Sigmoid colon (tissue), 7 donors: ENCODE measurements around the gene YIPF6. TPM values are rescaled to one million over a fixed set of nuclear protein-coding genes. Genes with fewer than 3 reads are reported as not detected.
"Not testable (repeated sequence)": the region's sequence is repeated elsewhere in the genome, so short reads cannot be mapped to it uniquely, and the experiment has no call there.

ENCODE experiments used
- DNase-seq: peaks from one replicate; pipeline ENCODE4 v3.0.0-alpha.2; 2019
- H3K27ac ChIP-seq, 4 donors: fragments of 200-600 bp; sonication (generic); one replicate each; pipeline ENCODE4 v1.5.1; 2016 to 2019; ENCODE audit warnings: mild to moderate bottlenecking in 1 of 4
- H3K27me3 ChIP-seq, 3 donors: fragments of 200-600 bp; sonication (generic); one replicate each; pipeline ENCODE4 v1.5.1; 2019; ENCODE audit warnings: mild to moderate bottlenecking in 1 of 3
- H3K36me3 ChIP-seq, 4 donors: fragments of 200-600 bp; sonication (generic); one replicate each; pipeline ENCODE4 v1.5.1; 2016 to 2019
- H3K4me1 ChIP-seq, 4 donors: fragments of 200-600 bp; sonication (generic); one replicate each; pipeline ENCODE4 v1.5.1; 2017 to 2019
- H3K4me3 ChIP-seq, 4 donors: fragments of 200-600 bp; sonication (generic); one replicate each; pipeline ENCODE4 v1.5.1; 2017 to 2019; ENCODE audit warnings: mild to moderate bottlenecking in 2 of 4, moderate library complexity in 1 of 4
- H3K9me3 ChIP-seq, 4 donors: fragments of 200-600 bp in 3 of 4; sonication (generic) in 3 of 4; one replicate each; pipeline versions ENCODE4 v1.5.1 to v1.6.1; 2013 to 2019
- CTCF ChIP-seq, 4 experiments: fragments of 450-650 bp in 3 of 4; fragments of 200-600 bp in 1 of 4; IDR thresholded peaks; one replicate each; pipeline ENCODE4 v1.5.1; 2016 to 2019; ENCODE audit warnings: antibody characterized with exemption in 4 of 4, mild to moderate bottlenecking in 3 of 4, moderate library complexity in 2 of 4
- EP300 ChIP-seq, 4 donors: sonication (generic); formaldehyde crosslinking; IDR thresholded peaks; one replicate each; pipeline ENCODE4 v1.6.1; 2017; ENCODE audit warnings: antibody characterized with exemption in 4 of 4
- POLR2A ChIP-seq, 2 donors: fragments of 450-650 bp; IDR thresholded peaks; one replicate each; pipeline ENCODE4 v1.6.1; 2016; ENCODE audit warnings: antibody characterized with exemption in 2 of 2, mild to moderate bottlenecking in 2 of 2, moderate library complexity in 2 of 2
- POLR2AphosphoS5 ChIP-seq, 4 donors: sonication (generic); formaldehyde crosslinking; IDR thresholded peaks; one replicate each; pipeline ENCODE4 v1.6.1; 2017; ENCODE audit warnings: antibody characterized with exemption in 4 of 4
- WGBS, 2 donors: extraction: QIAGEN DNeasy Blood & Tissue Kit; methylation state at CpG; one replicate each; pipeline ENCODE4 v1.1.7; 2013; 5-methylcytosine and 5-hydroxymethylcytosine counted together
- intact Hi-C: fragments of 100-400 bp; cut with DNase I; formaldehyde crosslinking; loops from one replicate; pipeline ENCODE4 v1.15.1; 2023
- polyA plus RNA-seq, 3 donors: library from polyadenylated mRNA; stranded (reverse); fragments of 200-250 nt; gene quantifications; one replicate each; pipeline ENCODE4 v1.2.3, GENCODE V29; 2013
- total RNA-seq, 4 donors: library from RNA; depleted of rRNA; stranded (reverse); fragments of >200 nt; gene quantifications; one replicate each; pipeline ENCODE4 v1.1.0, GENCODE V29; 2016
- donor health status: healthy with polysubstance abuse.
- donor health status: Bipolar disorder and iron deficiency.
- donor health status: healthy.

The YIPF6 gene
- total and polyA plus RNA-seq, 7 donors: 7.2 to 36.1 (median 21.9) TPM

- no peak overlapping the region for H3K4me3 ChIP-seq
- no peaks in the 10 kb centered on the region for H3K27me3 ChIP-seq
- peaks cover 0 to 14% (median 2%) of the 10 kb centered on the region in 4 donors for H3K36me3 ChIP-seq
- TF ChIP-seq EP300 (IDR thresholded peaks at IDR 0.05): no peak
- no peak for TF ChIP-seq POLR2A (IDR thresholded peaks at IDR 0.05)
- TF ChIP-seq CTCF (IDR thresholded peaks at IDR 0.05): no peak
- no peak for TF ChIP-seq POLR2AphosphoS5 (IDR thresholded peaks at IDR 0.05)
- WGBS, 2 donors: 75 to 95% methylated on average over 1 of the region's 1 CpG
- no peaks in the 10 kb centered on the region for H3K9me3 ChIP-seq
- DNase-seq: no peak
- no peaks in the 10 kb centered on the region for H3K4me1 ChIP-seq
- intact Hi-C loops: no loop called here
- no peak overlapping the region for H3K27ac ChIP-seq
Measured at GRCh38 chrX:68536429-68536828, 37.6 kb downstream of the YIPF6 start.

GRCh38 chrX:68536884-68537283 is 38.0 kb downstream of the YIPF6 start:
- no peak overlapping the region for H3K4me3 ChIP-seq
- H3K27me3 ChIP-seq: no peaks in the 10 kb centered on the region
- intact Hi-C loops: no loop called here
- no peaks in the 10 kb centered on the region for H3K4me1 ChIP-seq
- TF ChIP-seq POLR2A (IDR thresholded peaks at IDR 0.05) (no peak), POLR2AphosphoS5 (IDR thresholded peaks at IDR 0.05) (no peak), EP300 (IDR thresholded peaks at IDR 0.05) (no peak), CTCF (IDR thresholded peaks at IDR 0.05) (no peak)
- no peak for DNase-seq
- H3K9me3 ChIP-seq: no peaks in the 10 kb centered on the region
- H3K27ac ChIP-seq: no peak overlapping the region
- peaks cover 0 to 11% (median 1%) of the 10 kb centered on the region in 4 donors for H3K36me3 ChIP-seq
- 18 to 73% methylated on average over 2 of the region's 2 CpGs for WGBS, 2 donors

- TF ChIP-seq CTCF (IDR thresholded peaks at IDR 0.05): no peak
- no peak for TF ChIP-seq EP300 (IDR thresholded peaks at IDR 0.05)
- TF ChIP-seq POLR2A (IDR thresholded peaks at IDR 0.05): no peak
- TF ChIP-seq POLR2AphosphoS5 (IDR thresholded peaks at IDR 0.05): no peak
- Histone ChIP-seq H3K36me3 (no peaks in the 10 kb centered on the region), H3K4me1 (no peaks in the 10 kb centered on the region), H3K4me3 (no peak overlapping the region), H3K27me3 (no peaks in the 10 kb centered on the region), H3K27ac (no peak overlapping the region), H3K9me3 (no peaks in the 10 kb centered on the region)
- WGBS, 2 donors: 96 to 98% methylated on average over 3 of the region's 3 CpGs
- intact Hi-C loops: no loop called here
- no peak for DNase-seq
Measured at GRCh38 chrX:68550193-68550592, 51.3 kb downstream of the YIPF6 start.

GRCh38 chrX:68556036-68556435 is 57.2 kb downstream of the YIPF6 start:
- intact Hi-C loops: no loop called here
- Histone ChIP-seq H3K9me3 (no peaks in the 10 kb centered on the region), H3K4me1 (no peaks in the 10 kb centered on the region), H3K27ac (no peak overlapping the region), H3K27me3 (no peaks in the 10 kb centered on the region), H3K36me3 (no peaks in the 10 kb centered on the region), H3K4me3 (no peak overlapping the region)
- TF ChIP-seq POLR2A (IDR thresholded peaks at IDR 0.05) (no peak), POLR2AphosphoS5 (IDR thresholded peaks at IDR 0.05) (no peak), CTCF (IDR thresholded peaks at IDR 0.05) (no peak), EP300 (IDR thresholded peaks at IDR 0.05) (no peak)
- 70 to 80% methylated on average over 4 of the region's 4 CpGs for WGBS, 2 donors
- DNase-seq: no peak

- H3K4me1 ChIP-seq, H3K27ac ChIP-seq, H3K27me3 ChIP-seq, DNase-seq, H3K9me3 ChIP-seq, H3K4me3 ChIP-seq, intact Hi-C loops, H3K36me3 ChIP-seq: not testable (repeated sequence)
- WGBS, 2 donors: 93% methylated on average over 8 of the region's 8 CpGs
Measured at GRCh38 chrX:68557126-68557525, 58.3 kb downstream of the YIPF6 start.

GRCh38 chrX:68559905-68560304 is 61.1 kb downstream of the YIPF6 start:
- H3K36me3 ChIP-seq, H3K4me3 ChIP-seq, H3K9me3 ChIP-seq, H3K4me1 ChIP-seq, H3K27ac ChIP-seq, H3K27me3 ChIP-seq, DNase-seq, intact Hi-C loops: not testable (repeated sequence)
- WGBS, 2 donors: 94 to 96% methylated on average over 4 of the region's 4 CpGs
